ENCODE data around the gene CDH4. TPM values are rescaled to one million over a fixed set of nuclear protein-coding genes. Genes with fewer than 3 reads are reported as not detected.

Gene CDH4
- total RNA-seq, 1 donor from 2014 or later: 0.23 TPM

GRCh38 chr20:61727761-61728160 lies 475.7 kb downstream of the CDH4 start:
- H3K27me3 Mint-ChIP-seq (ENCODE audit: unreplicated experiment): peaks cover 5% of the 10 kb centered on the region
- H3K27ac Mint-ChIP-seq (ENCODE audit: unreplicated experiment): no peak overlapping the region
- no peaks in the 10 kb centered on the region for H3K9me3 Mint-ChIP-seq (ENCODE audit: unreplicated experiment)
- peaks cover 3% of the 10 kb centered on the region for H3K4me1 Mint-ChIP-seq (ENCODE audit: unreplicated experiment)
- no peak overlapping the region for H3K4me3 Mint-ChIP-seq (ENCODE audit: unreplicated experiment)
- H3K36me3 Mint-ChIP-seq (ENCODE audit: low read depth, unreplicated experiment): no peaks in the 10 kb centered on the region
- DNase-seq (ENCODE audit: low spot score): no peak
- TF ChIP-seq CTCF (IDR thresholded peaks at IDR 0.05; ENCODE audit: unreplicated experiment): no peak

GRCh38 chr20:61728326-61728725 lies 476.3 kb downstream of the CDH4 start:
- Mint-ChIP-seq H3K4me1 (ENCODE audit: unreplicated experiment) (peaks cover 3% of the 10 kb centered on the region), H3K9me3 (ENCODE audit: unreplicated experiment) (no peaks in the 10 kb centered on the region), H3K36me3 (ENCODE audit: low read depth, unreplicated experiment) (no peaks in the 10 kb centered on the region), H3K4me3 (ENCODE audit: unreplicated experiment) (no peak overlapping the region), H3K27ac (ENCODE audit: unreplicated experiment) (no peak overlapping the region), H3K27me3 (ENCODE audit: unreplicated experiment) (peaks cover 5% of the 10 kb centered on the region)
- no peak for TF ChIP-seq CTCF (IDR thresholded peaks at IDR 0.05; ENCODE audit: unreplicated experiment)
- no peak for DNase-seq (ENCODE audit: low spot score)

- Mint-ChIP-seq H3K27me3 (ENCODE audit: unreplicated experiment) (peaks cover 6% of the 10 kb centered on the region), H3K9me3 (ENCODE audit: unreplicated experiment) (no peaks in the 10 kb centered on the region), H3K4me1 (ENCODE audit: unreplicated experiment) (peaks cover 3% of the 10 kb centered on the region), H3K4me3 (ENCODE audit: unreplicated experiment) (no peak overlapping the region), H3K36me3 (ENCODE audit: low read depth, unreplicated experiment) (no peaks in the 10 kb centered on the region), H3K27ac (ENCODE audit: unreplicated experiment) (peak overlapping the region; percentile 33)
- no peak for TF ChIP-seq CTCF (IDR thresholded peaks at IDR 0.05; ENCODE audit: unreplicated experiment)
- DNase-seq (ENCODE audit: low spot score): no peak
These were observed 477.0 kb downstream of the CDH4 start for GRCh38 chr20:61728786-61729770.

- no peak for DNase-seq (ENCODE audit: low spot score)
- Mint-ChIP-seq H3K27me3 (ENCODE audit: unreplicated experiment) (peaks cover 7% of the 10 kb centered on the region), H3K4me1 (ENCODE audit: unreplicated experiment) (no peaks in the 10 kb centered on the region), H3K36me3 (ENCODE audit: low read depth, unreplicated experiment) (no peaks in the 10 kb centered on the region), H3K4me3 (ENCODE audit: unreplicated experiment) (no peak overlapping the region), H3K27ac (ENCODE audit: unreplicated experiment) (no peak overlapping the region), H3K9me3 (ENCODE audit: unreplicated experiment) (no peaks in the 10 kb centered on the region)
- no peak for TF ChIP-seq CTCF (IDR thresholded peaks at IDR 0.05; ENCODE audit: unreplicated experiment)
These were observed 478.7 kb downstream of the CDH4 start for GRCh38 chr20:61730631-61731362.

Measured in endothelial cell (in vitro differentiated cells).